Inferior parietal cortex (tissue), 1 donor: Measurements from ENCODE around the gene TRAF2.
"Not testable (repeated sequence)": the region's sequence is repeated elsewhere in the genome, so short reads cannot be mapped to it uniquely, and the experiment has no call there.

Experiments used
- DNase-seq: peaks from one replicate; pipeline ENCODE4 v3.0.0-alpha.2; 2016; ENCODE audit errors: extremely low spot score

The TRAF2 gene, protein sequence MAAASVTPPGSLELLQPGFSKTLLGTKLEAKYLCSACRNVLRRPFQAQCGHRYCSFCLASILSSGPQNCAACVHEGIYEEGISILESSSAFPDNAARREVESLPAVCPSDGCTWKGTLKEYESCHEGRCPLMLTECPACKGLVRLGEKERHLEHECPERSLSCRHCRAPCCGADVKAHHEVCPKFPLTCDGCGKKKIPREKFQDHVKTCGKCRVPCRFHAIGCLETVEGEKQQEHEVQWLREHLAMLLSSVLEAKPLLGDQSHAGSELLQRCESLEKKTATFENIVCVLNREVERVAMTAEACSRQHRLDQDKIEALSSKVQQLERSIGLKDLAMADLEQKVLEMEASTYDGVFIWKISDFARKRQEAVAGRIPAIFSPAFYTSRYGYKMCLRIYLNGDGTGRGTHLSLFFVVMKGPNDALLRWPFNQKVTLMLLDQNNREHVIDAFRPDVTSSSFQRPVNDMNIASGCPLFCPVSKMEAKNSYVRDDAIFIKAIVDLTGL

DNA sequence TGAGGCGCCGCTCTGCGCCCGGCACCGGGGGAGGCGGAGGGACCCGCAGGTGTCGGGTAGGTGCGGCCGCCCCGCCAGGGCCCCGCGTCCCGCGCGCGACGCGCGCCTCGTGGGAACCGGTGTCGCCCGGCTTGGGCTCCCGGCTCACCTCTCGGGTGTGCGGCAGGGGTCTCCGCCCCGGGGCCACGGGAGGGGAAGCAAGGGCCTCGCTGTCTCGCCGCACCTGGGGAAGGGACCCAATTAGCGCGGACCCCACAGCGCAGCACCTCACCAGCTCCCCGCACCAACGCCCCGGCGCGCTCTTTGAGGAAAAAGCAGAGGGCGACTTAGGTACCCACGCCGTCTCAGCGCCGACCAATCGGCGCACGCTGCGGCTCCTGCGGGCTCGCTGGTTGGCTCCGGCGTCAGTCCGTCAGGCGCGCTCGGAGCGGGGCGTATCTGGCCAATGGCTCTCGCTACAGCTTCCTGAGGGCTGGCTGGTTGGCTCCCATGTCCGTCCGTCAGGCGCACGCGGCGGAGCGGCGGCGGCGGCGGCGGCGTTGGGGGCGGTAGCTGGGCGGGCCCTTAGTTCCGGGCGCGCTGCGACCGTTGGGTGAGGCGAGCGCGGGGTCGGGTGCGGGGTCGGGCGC lies at the start of gene TRAF2:
Gene TRAF2, plus strand, starts transcription at position 567 of the 629 bp plus-strand sequence. CDS start 12,225 bp downstream, outside the sequence.
- DNase-seq = peak; percentile 98

DNA sequence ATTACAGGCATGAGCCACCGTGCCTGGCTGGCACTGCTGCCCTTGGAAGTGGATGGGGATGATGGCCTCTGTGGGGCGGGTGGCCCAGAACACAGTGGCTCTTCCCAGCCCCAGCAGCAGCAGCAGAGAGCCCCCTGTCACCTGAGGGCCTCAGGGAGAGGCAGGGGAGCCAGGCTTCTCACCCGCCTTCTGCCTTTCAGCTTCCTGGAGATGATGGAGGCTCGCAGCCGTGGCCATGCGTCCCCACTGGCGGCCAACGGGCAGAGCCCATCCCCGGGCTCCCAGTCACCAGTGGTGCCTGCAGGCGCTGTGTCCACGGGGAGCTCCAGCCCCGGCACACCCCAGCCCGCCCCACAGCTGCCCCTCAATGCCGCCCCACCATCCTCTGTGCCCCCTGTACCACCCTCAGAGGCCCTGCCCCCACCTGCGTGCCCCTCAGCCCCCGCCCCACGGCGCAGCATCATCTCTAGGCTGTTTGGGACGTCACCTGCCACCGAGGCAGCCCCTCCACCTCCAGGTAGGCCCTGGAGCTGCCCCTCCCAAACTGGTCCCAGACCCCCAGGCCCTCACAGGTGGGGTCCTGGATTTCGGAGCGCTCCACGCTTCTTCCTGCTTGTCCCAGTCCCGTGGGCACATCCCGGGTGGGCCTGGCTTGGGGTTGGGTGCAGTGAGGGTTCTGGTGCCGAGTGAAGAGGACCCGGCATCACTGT lies 49.0 kb upstream of the TRAF2 start:
- DNase-seq = no peak

DNA sequence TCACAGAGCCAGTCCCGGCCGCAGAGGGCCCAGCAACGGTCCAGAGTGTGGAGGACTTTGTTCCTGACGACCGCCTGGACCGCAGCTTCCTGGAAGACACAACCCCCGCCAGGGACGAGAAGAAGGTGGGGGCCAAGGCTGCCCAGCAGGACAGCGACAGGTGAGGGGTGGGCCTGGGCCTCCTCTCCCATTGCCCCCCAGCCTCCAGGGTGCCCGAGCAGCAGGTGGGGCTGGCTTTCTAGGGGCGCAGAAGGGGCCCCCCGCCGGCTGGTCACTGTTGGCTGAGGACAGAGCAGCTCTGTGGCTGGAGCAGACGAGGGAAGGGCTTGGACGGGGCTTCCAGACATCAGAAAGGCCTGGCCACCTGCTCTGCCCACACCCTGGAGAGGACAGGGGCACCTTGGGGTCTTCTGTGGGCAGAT lies 48.4 kb upstream of the TRAF2 start:
- not testable (repeated sequence) for DNase-seq

DNA sequence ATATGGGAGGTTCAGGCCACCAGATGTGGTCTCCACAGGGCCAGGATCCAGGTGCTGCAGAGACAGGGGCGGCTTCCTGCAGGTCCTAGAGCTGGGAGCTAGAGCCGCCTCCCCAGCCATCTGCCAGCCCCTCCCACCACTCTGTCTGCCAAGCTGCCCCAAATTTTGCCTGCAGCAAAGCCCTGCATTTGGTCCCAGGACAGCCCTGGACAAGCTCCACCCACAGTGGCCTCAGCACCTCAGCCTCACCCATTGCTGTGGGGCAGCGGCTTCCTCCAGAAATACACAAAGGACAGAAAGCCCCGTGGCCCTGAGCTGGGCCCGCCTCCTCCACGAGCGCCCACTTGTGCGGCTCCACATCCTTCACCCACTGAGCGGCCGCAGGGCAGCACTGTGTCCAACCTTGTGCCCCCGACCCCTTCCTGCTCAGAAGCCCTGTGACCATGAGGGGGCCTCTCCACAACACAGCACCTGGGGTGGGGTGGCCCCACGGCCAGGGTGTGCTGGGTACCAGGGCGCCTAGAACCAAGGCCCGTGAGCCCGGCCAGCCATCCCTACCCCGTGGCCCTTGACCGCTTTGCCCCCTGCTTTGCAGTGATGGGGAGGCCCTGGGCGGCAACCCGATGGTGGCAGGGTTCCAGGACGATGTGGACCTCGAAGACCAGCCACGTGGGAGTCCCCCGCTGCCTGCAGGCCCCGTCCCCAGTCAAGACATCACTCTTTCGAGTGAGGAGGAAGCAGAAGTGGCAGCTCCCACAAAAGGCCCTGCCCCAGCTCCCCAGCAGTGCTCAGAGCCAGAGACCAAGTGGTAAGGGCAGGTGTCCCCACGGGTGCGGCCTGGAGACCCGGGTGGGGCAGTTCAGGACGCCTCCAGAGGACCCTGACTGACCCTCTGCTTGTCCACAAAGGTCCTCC lies 47.7 kb upstream of the TRAF2 start:
- no peak for DNase-seq

DNA sequence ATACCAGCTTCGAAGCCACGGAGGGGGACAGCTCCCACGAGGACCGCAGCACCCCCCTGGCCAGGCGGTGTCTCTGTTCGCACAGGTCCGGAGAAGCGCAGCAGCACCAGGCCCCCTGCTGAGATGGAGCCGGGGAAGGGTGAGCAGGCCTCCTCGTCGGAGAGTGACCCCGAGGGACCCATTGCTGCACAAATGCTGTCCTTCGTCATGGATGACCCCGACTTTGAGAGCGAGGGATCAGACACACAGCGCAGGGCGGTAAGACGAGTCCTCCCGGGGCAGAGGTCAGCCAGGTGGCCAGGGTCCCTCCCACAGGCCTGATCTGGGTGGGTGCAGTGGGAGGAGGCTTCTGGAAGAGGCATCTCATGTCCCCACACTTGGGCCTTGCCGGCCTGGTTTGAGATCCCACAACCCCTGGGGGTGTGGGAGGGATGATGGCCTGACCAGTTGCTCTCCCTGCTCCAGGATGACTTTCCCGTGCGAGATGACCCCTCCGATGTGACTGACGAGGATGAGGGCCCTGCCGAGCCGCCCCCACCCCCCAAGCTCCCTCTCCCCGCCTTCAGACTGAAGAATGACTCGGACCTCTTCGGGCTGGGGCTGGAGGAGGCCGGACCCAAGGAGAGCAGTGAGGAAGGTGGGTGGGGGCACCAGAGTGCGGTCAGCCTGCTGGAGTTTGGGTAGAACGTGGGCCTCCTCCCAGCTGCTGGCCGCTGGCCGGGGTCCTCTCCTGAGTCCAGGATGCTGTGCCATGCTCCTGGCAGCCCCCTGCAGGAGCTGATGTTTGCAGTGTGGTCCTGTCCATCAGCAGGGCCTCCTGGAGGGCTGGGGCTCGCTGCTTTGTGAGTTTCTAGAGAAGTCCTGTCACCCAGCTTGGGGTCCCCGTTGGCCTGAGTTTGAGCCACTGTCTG lies 46.8 kb upstream of the TRAF2 start:
- no peak for DNase-seq

DNA sequence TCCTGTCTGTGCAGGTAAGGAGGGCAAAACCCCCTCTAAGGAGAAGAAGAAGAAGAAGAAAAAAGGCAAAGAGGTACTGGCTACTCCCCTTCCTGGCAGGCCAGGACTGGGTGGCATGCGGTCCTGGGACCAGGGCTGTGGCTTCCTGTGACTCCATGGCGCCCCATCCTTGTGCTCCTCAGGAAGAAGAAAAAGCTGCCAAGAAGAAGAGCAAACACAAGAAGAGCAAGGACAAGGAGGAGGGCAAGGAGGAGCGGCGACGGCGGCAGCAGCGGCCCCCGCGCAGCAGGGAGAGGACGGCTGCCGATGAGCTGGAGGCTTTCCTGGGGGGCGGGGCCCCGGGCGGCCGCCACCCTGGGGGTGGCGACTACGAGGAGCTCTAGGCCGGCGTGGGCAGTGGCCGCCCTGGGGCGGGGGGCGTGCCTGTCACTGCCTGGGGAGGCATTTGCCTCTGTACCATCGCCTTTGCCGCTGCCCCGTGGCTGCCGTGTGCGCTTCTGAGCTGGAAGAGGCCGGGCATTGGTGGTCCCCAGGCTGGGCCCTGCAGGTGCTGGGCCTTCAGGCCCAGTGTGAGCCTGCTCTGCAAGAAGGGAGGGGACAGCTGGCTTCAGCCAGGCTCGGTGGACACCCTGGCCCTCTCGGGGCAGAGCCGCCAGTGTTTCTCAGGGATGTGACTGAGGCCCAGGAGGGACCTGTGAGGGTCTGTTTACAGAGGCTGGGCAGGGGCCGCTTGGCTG lies 46.0 kb upstream of the TRAF2 start:
- DNase-seq = no peak

DNA sequence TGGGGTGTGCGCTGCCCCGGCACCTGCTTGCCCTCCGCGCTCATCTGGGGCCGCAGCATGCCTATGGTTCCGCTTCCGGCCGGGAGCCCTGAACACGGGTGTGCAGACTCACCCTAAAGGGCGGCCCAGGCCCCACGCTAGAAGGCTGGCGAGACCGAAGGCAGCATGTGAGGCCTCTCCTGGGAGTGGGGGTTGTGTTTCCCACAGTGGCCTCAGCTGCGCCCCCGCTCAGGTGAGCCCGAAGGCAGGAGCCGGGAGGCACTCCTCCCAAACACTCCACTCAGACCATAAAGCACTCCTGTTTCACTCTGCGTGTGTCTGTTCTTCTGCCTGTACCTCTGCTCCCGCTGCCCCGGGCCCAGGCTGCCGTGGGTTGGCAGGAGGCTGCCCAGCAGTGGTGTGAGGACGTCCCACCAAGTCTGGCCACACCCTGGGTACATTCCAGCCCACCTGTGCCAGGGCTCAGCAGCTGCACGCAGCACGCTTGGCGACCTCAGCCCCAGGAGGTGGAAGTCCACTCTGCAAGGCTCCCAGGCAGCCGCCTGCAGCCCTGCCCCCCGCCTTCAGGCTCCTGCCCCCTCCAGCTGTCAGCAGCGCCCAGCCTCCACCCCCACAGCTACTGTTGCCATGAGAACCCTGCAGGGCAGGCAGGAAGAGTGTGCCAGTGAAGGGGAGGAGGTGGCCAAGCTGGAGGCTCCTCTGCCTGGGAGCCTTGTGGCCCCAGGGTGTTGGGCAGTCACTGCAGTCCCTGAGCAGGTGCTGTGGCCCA lies 45.3 kb upstream of the TRAF2 start:
- peak; percentile 60 for DNase-seq

DNA sequence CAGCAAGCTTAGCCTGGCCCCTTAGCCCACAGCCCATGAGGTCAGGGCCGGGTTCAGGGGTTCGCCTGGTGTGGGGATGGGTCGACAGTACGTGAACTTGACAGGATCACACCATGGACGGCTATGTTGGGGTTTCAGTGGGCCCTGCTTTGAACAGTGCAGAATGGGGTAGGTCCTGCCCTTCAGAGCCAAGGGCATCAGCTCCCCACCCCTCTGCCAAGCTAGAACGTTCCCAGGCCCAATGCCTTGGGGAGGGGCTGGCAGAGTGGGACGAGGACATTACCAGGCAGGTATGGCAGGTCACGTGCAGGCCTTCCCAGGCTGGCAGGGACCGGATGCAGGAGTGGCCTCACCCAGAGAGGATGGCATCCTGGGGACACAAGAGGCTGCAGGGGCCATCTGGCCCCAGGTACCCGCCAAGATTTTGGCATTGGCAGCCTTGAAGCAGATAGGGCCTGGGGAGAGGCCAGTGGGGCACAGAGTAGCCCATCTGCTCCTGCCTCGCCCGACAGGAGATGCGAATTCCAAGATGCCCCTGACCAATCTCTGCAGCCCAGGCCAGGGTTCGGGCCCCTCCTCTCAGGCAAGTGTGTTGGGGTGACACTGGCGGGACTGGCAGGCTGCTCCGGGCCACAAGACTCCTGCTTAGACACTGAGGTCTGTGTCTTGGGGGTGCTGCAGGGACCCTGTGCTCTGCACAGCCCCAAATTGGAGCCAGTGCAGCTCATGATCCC lies 44.5 kb upstream of the TRAF2 start:
- DNase-seq = not testable (repeated sequence)

DNA sequence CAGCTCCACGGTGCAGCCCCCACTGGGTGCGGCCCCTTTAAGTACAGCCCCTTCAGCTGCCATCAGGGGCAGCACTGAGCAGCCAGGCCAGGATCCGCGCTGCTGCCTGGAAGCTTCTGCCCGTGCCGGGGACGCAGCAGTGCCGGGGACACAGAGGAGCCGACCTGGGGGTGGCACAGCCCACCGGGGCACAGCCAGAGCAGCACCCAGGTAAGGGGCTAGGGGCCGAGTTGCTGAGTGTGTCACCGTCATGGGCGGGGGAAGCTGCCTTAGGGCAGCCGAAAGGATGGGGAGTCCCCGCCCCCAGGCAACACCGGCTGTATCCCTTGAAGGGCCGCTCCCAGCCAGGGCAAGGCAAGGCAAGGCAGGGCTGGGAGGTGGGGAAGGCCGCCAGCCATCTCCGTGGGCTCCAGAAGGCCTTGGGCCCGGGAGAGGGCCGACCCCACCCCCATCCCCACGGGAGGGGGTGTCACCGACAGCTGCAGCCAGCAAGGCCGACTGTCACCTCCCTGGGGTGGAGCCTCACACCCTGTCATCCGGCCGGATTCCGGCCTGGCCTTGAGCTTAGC lies 43.9 kb upstream of the TRAF2 start, which contains the start of gene AJM1:
Gene AJM1, plus strand, starts transcription at position 99 of the 569 bp plus-strand sequence. CDS start 1,937 bp downstream, outside the sequence.
- DNase-seq = peak; percentile 78

DNA sequence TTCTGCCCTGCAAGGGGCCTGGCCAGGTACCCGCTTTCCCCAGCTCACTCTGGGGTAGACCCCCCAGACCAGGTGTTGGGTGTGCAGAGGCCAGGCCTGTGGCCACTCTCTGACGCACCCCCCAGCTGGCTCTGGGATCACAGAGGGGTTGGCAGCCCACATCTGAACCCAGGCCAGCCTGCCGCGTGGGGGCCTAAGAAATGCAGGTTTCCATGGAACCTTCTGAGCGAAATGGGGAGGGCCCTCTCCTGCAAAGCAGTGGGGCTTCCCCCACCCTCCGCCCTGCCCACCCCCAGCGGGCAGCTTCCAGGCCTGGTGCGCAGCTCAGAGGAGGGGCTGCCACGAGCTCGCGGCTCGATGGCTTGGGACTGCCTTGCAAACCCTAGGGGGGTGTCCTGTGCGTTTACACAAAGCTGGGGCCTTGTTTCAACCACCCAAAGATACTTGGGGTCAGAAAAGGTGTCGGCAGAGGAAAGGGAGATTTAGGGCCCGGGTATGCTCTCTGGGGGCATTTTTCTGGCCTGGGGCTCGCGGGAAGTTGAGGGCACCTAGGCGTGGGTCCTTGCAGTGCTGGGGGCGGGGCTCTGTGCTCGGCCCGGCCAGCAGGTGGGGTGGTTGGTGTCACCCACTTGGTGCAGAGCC lies 43.0 kb upstream of the TRAF2 start:
- not testable (repeated sequence) for DNase-seq

DNA sequence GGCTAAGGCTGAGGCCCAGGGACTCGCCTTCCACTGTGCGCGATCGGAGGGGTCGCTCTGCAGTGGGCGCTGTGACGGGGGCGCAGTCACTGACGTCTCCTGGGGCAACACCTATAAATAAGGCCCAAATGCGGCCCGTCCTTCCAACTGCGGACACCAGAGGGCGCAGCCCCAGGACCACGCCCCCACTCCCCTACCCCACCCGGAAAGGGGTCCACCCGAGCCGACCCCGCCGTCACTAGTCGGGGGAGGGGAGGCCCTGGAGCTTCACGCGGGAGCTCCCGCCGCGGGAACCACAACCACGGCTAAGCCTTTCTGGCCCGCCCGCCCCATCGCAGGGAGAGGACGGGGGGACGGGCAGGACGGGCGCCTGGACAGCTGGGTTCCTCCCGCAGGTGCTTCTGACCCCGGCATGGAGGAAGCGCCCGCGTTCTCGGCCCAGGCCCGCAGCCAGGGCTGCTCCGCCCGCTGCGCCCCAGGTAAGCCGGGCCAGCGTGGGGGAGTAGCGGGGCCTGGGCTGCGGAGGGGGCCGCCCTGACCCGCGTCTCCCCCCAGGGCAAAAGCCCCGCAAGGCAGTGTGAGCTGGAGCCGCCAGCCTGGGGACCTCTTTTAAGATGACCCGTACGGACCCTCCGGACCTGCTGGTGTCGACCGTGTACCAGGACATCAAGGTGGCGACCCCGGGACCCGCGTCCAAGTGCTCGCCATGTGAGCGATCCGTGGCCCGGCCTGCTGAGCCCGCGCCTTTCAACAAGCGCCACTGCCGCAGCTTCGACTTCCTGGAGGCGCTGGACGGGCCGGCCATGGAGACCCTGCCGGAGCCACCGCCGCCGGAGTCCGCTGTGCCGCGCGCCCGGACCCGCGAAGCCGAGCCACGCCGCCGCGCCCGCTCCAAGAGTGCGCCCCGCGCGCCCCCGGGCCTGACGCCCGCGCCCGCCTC lies 42.2 kb upstream of the TRAF2 start:
- not testable (repeated sequence) for DNase-seq

DNA sequence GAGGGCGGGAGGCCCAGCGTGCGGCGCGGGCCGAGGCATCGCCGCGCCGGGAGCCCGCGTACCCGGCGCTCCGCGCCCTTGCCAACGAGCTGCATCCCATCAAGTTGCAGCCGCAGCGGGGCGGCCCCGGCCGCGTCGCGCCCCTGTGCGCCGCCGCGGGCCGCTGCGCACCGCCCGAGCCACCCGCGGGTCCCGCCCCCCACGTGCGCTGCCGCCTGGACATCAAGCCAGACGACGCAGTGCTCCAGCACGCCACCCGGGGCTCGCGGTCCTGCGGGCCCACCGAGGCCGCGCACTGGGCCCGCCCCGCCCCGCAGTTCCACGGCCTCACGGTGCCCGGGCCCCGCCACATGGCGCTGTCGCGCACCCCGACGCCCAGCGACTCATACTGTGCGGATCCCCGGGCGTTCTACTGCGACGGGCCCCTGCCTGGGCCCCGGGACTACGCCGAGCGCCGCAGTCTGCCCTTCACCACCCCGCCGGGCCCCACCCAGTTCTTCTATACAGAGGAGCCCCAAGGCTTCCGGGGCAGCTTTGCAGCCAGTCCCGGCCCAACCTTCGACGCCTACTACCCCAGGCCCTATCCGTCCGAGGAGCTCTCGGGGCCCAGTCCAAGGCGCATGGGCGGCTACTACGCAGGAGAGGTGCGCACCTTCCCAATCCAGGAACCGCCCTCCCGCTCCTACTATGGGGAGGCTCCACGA lies 41.4 kb upstream of the TRAF2 start:
- DNase-seq = no peak

DNA sequence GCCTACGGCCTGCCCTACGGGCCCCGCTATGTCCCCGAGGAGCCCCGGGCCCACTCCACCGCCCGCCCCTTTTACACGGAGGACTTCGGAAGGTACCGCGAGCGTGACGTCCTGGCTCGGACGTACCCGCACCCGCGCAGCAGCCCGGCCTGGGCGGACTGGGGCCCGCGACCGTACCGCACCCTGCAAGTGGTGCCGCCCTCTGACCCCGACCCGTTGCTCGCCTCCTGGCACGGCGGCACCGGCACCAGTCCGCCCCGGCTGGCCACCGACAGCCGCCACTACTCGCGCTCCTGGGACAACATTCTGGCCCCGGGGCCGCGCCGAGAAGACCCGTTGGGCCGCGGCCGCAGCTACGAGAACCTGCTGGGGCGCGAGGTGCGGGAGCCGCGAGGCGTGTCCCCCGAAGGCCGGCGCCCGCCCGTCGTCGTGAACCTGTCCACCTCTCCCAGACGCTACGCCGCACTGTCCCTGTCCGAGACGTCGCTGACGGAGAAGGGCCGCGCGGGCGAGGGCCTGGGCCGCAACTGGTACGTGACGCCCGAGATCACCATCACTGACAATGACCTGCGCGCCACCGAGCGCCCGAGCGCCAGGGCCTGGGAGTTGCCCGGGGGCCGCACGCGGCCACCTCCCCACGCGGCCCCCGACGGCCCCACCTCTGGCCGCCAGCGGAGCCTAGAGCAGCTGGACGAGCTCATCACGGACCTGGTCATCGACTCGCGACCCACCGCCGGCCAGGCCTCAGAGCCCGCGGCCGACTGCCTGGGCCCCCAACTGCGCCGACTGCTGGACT lies 40.7 kb upstream of the TRAF2 start:
- no peak for DNase-seq

DNA sequence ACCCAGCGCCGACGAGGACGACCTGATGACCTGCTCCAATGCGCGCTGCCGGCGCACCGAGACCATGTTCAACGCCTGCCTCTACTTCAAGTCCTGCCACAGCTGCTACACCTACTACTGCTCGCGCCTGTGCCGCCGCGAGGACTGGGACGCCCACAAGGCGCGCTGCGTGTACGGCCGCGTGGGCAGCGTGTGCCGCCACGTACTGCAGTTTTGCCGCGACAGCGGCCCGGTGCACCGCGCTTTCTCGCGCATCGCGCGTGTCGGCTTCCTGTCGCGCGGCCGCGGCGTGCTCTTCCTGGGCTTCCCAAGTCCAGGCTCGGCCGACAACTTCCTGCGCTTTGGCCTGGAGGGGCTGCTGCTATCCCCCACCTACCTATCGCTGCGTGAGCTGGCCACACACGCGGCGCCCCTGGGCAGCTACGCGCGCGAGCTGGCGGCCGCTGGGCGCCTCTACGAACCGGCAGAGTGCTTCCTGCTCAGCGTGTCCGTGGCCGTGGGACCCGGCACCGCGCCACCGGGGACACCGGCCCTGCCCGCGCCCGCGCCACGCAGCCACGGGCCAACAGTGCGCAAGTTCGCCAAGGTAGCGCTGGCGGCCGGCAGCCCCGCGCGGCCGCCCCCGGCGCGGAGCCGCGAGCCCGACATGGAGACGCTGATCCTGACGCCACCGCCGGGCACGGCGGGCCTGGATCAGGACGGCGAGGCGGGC lies 39.8 kb upstream of the TRAF2 start:
- no peak for DNase-seq
